A549 (cell line): ENCODE data around the gene NOX3. TPM values are rescaled to one million over a fixed set of nuclear protein-coding genes. Genes with fewer than 3 reads are reported as not detected.

Experiments
- ATAC-seq, 2 experiments: fragments of 200-7000 bp in 1 of 2; fragments of >200 bp in 1 of 2; cut with Nextera tagmentation in 1 of 2; cut with Tn5 transposase in 1 of 2; 3 replicates each; pipeline versions ENCODE4 v1.8.0 to v1.9.1; 2018 to 2020; ENCODE audit warnings: mild to moderate bottlenecking in 1 of 2, moderate library complexity in 1 of 2
- CTCF ChIA-PET: fragments of 300-600 bp; sonication (Branson Sonifier 250); formaldehyde crosslinking; extraction: SDS; loops from one replicate; lab custom pipeline; 2021; ENCODE audit warnings: antibody characterized with exemption, inconsistent platforms; lab: Yijun Ruan, JAX
- POLR2A ChIA-PET: fragments of 350-600 bp; formaldehyde crosslinking; extraction: SDS; loops from one replicate; lab custom pipeline; 2021; ENCODE audit warnings: antibody characterized with exemption, inconsistent platforms; lab: Yijun Ruan, JAX
- DNase-seq, 2 experiments: peaks; one replicate each; pipeline versions ENCODE4 v3.0.0 to v3.0.0-alpha.2; 2011 to 2016; ENCODE audit warnings: low read depth in 1 of 2, low spot score in 1 of 2
- FAIRE-seq: peaks from 2 replicates; lab custom pipeline; 2011; peaks lifted over from hg19 to GRCh38; lab: Jason Lieb, UNC
- H3K27ac ChIP-seq, 2 experiments: fragments of >200 bp; sonication (Bioruptor Twin); formaldehyde crosslinking; 3 replicates each; pipeline ENCODE4 v1.5.1; 2016 to 2017
- H3K4me1 ChIP-seq: fragments of >200 bp; sonication (Bioruptor Twin); formaldehyde crosslinking; 3 replicates; pipeline ENCODE4 v1.6.1; 2016
- H3K4me2 ChIP-seq: fragments of >200 bp; sonication (Bioruptor Twin); formaldehyde crosslinking; 3 replicates; pipeline ENCODE4 v1.6.1; 2016
- H3K4me3 ChIP-seq: fragments of >200 bp; sonication (Bioruptor Twin); formaldehyde crosslinking; 3 replicates; pipeline ENCODE4 v1.5.1; 2016
- H3K9me3 ChIP-seq: fragments of >200 bp; sonication (Bioruptor Twin); formaldehyde crosslinking; 3 replicates; pipeline ENCODE4 v1.6.1; 2016
- CHD4 ChIP-seq: fragments of 200-600 bp; sonication (generic); IDR thresholded peaks from 2 replicates; pipeline ENCODE4 v1.6.1; 2016; ENCODE audit warnings: antibody characterized with exemption, mild to moderate bottlenecking, borderline replicate concordance
- ESRRA ChIP-seq: fragments of 150-350 bp; IDR thresholded peaks from 2 replicates; pipeline ENCODE4 v1.6.1; 2014; ENCODE audit warnings: mild to moderate bottlenecking, low read length, borderline replicate concordance
- FOXS1 ChIP-seq: fragments of 250-450 bp; sonication (Bioruptor Pico); IDR thresholded peaks from 2 replicates; pipeline ENCODE4 v1.5.0; 2020; ENCODE audit warnings: mild to moderate bottlenecking, moderate library complexity
- GATA3 ChIP-seq: IDR thresholded peaks from 2 replicates; pipeline ENCODE4 v1.6.1; 2012; ENCODE audit warnings: borderline replicate concordance
- HDAC2 ChIP-seq: fragments of 200-600 bp; sonication (generic); IDR thresholded peaks from 2 replicates; pipeline ENCODE4 v1.6.1; 2016
- HEYL ChIP-seq: fragments of 250-450 bp; sonication (Bioruptor Pico); IDR thresholded peaks from 2 replicates; pipeline ENCODE4 v1.8.0; 2021; ENCODE audit warnings: mild to moderate bottlenecking, moderate library complexity
- HOXB13 ChIP-seq: fragments of 250-450 bp; sonication (Bioruptor Pico); IDR thresholded peaks from 2 replicates; pipeline ENCODE4 v1.5.0; 2020; ENCODE audit warnings: low read depth, mild to moderate bottlenecking, moderate library complexity
- NR3C1 ChIP-seq: fragments of >200 bp; sonication (Bioruptor Twin); formaldehyde crosslinking; IDR thresholded peaks from 3 replicates; pipeline ENCODE4 v1.6.1; 2017
- POLR2A ChIP-seq: IDR thresholded peaks from 2 replicates; pipeline ENCODE4 v1.6.1; 2012; ENCODE audit warnings: mild to moderate bottlenecking, low read length
- RAD21 ChIP-seq, 2 experiments: fragments of >200 bp in 1 of 2; sonication (Bioruptor Twin) in 1 of 2; formaldehyde crosslinking in 1 of 2; IDR thresholded peaks in 1 of 2; conservative IDR thresholded peaks in 1 of 2; 2 replicates in 1 of 2; 3 replicates in 1 of 2; pipeline ENCODE4 v1.6.1; 2012 to 2018; ENCODE audit warnings: inconsistent platforms in 1 of 2
- RNF2 ChIP-seq: fragments of 200-600 bp; sonication (generic); IDR thresholded peaks from 2 replicates; pipeline ENCODE4 v1.6.1; 2016; ENCODE audit warnings: low read depth, mild to moderate bottlenecking, antibody characterized with exemption, moderate library complexity, borderline replicate concordance
- SREBF2 ChIP-seq: fragments of 450-650 bp; IDR thresholded peaks from 2 replicates; pipeline ENCODE4 v1.6.1; 2014; ENCODE audit warnings: mild to moderate bottlenecking, moderate library complexity
- TP53 ChIP-seq: fragments of 250-450 bp; sonication (Bioruptor Pico); IDR thresholded peaks from 2 replicates; pipeline ENCODE4 v1.5.0; 2021; ENCODE audit warnings: mild to moderate bottlenecking, moderate library complexity
- ZFP36 ChIP-seq: fragments of 450-650 bp; IDR thresholded peaks from 2 replicates; pipeline ENCODE4 v1.6.1; 2014; ENCODE audit warnings: borderline replicate concordance; ENCODE audit not compliant: partially characterized antibody
- ZNF302 ChIP-seq: fragments of 250-450 bp; sonication (Bioruptor Pico); IDR thresholded peaks from 2 replicates; pipeline ENCODE4 v1.9.0; 2021; ENCODE audit warnings: inconsistent platforms, mild to moderate bottlenecking, moderate library complexity
- ZSCAN20 ChIP-seq: fragments of 250-450 bp; sonication (Bioruptor Pico); IDR thresholded peaks from 2 replicates; pipeline ENCODE4 v1.8.0; 2022; ENCODE audit warnings: mild to moderate bottlenecking, moderate library complexity
- WGBS: methylation state at CpG from one replicate; pipeline ENCODE4 v1.1.6; 2017; ENCODE audit errors: missing lambda C conversion rate; 5-methylcytosine and 5-hydroxymethylcytosine counted together
- polyA plus RNA-seq, 4 experiments: library from polyadenylated mRNA; depleted of rRNA in 3 of 4; stranded (reverse); fragments of >200 nt; fragmentation: RNase III in 1 of 4; extraction: RNeasy Plus Mini Kit Qiagen cat#74134 plus additional on column Dnase treatment in 1 of 4; gene quantifications; 2 replicates in 3 of 4; 3 replicates in 1 of 4; pipeline ENCODE4 v1.2.3, GENCODE V29; 2011 to 2017
- TF ChIP-seq, protein P1 (sequence below): fragments of >200 bp; sonication (Bioruptor Twin); formaldehyde crosslinking; IDR thresholded peaks from 3 replicates; pipeline ENCODE4 v1.5.1; 2016
- TF ChIP-seq, protein P2 (sequence below): fragments of 250-450 bp; sonication (Bioruptor Pico); IDR thresholded peaks from 2 replicates; pipeline ENCODE4 v1.5.0; 2021; ENCODE audit warnings: mild to moderate bottlenecking, moderate library complexity, borderline replicate concordance
- TF ChIP-seq, protein P3 (sequence below): fragments of >200 bp; sonication (Bioruptor Twin); formaldehyde crosslinking; IDR thresholded peaks from 3 replicates; pipeline ENCODE4 v1.6.1; 2016
- TF ChIP-seq, protein P4 (sequence below): IDR thresholded peaks from 2 replicates; pipeline ENCODE4 v1.6.1; 2012; ENCODE audit warnings: low read depth, borderline replicate concordance
- TF ChIP-seq, protein P5 (sequence below): fragments of 150-350 bp; IDR thresholded peaks from 2 replicates; pipeline ENCODE4 v1.6.1; 2014; ENCODE audit warnings: low read depth, mild to moderate bottlenecking, low read length

NOX3 gene
- polyA plus RNA-seq, 2 of the 4 experiments (the other 2 are of a cell fraction) = not detected

DNA sequence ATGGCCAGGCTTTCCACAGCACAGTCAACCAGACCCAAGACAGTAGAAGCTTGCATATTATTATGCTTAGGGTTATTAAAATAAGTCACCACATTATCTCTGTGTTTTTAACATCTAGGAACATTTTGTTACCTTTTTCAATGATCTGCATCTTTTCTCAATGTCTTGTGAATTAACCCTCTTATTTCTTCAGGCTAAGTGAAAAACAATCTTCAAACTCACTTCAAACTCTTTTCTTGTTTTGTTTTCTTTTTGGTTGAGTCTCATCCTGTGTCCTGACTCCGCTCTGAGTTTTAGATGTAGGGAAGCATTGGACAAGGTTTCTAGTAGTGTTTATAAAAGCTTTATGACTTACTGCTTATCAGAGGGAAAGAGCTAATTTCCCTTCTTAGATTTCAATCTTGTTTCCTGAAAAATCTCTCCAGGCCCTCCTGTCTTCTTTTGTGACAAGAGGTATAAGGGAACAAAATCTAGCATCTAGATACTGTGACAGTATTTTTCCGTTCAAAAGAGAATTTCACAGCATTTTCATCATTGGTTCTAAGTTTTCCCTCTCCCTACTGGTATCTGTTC is 26.2 kb downstream of the NOX3 start:
- TF ChIP-seq ESRRA = no peak
- no peak for TF ChIP-seq POLR2A
- no peak for TF ChIP-seq RNF2
- TF ChIP-seq RAD21 (conservative IDR thresholded peaks at IDR 0.05 in 1 of 2, IDR thresholded peaks at IDR 0.05 in 1 of 2) = no peak
- TF ChIP-seq, protein P1, sequence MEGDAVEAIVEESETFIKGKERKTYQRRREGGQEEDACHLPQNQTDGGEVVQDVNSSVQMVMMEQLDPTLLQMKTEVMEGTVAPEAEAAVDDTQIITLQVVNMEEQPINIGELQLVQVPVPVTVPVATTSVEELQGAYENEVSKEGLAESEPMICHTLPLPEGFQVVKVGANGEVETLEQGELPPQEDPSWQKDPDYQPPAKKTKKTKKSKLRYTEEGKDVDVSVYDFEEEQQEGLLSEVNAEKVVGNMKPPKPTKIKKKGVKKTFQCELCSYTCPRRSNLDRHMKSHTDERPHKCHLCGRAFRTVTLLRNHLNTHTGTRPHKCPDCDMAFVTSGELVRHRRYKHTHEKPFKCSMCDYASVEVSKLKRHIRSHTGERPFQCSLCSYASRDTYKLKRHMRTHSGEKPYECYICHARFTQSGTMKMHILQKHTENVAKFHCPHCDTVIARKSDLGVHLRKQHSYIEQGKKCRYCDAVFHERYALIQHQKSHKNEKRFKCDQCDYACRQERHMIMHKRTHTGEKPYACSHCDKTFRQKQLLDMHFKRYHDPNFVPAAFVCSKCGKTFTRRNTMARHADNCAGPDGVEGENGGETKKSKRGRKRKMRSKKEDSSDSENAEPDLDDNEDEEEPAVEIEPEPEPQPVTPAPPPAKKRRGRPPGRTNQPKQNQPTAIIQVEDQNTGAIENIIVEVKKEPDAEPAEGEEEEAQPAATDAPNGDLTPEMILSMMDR = no peak
- no peak for TF ChIP-seq NR3C1
- TF ChIP-seq, protein P2, sequence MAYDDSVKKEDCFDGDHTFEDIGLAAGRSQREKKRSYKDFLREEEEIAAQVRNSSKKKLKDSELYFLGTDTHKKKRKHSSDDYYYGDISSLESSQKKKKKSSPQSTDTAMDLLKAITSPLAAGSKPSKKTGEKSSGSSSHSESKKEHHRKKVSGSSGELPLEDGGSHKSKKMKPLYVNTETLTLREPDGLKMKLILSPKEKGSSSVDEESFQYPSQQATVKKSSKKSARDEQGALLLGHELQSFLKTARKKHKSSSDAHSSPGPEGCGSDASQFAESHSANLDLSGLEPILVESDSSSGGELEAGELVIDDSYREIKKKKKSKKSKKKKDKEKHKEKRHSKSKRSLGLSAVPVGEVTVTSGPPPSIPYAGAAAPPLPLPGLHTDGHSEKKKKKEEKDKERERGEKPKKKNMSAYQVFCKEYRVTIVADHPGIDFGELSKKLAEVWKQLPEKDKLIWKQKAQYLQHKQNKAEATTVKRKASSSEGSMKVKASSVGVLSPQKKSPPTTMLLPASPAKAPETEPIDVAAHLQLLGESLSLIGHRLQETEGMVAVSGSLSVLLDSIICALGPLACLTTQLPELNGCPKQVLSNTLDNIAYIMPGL (CRISPR knock-in tag) = no peak
- no peak for TF ChIP-seq GATA3
- no peak for TF ChIP-seq TP53 (CRISPR knock-in tag)
- TF ChIP-seq, protein P3, sequence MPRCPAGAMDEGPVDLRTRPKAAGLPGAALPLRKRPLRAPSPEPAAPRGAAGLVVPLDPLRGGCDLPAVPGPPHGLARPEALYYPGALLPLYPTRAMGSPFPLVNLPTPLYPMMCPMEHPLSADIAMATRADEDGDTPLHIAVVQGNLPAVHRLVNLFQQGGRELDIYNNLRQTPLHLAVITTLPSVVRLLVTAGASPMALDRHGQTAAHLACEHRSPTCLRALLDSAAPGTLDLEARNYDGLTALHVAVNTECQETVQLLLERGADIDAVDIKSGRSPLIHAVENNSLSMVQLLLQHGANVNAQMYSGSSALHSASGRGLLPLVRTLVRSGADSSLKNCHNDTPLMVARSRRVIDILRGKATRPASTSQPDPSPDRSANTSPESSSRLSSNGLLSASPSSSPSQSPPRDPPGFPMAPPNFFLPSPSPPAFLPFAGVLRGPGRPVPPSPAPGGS = no peak
- TF ChIP-seq ZSCAN20 (CRISPR knock-in tag) = no peak
- TF ChIP-seq, protein P4, sequence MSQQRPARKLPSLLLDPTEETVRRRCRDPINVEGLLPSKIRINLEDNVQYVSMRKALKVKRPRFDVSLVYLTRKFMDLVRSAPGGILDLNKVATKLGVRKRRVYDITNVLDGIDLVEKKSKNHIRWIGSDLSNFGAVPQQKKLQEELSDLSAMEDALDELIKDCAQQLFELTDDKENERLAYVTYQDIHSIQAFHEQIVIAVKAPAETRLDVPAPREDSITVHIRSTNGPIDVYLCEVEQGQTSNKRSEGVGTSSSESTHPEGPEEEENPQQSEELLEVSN = no peak
- TF ChIP-seq HEYL = no peak
- no peak for TF ChIP-seq ZNF302 (CRISPR knock-in tag)
- TF ChIP-seq CHD4 = no peak
- no peak for TF ChIP-seq SREBF2
- TF ChIP-seq ZFP36 = no peak
- TF ChIP-seq, all 56 proteins: peak for 0
- H3K4me1 ChIP-seq = no peaks in the 10 kb centered on the region
- ChIA-PET POLR2A (no interaction called here), CTCF (no interaction called here)
- FAIRE-seq (no peak), DNase-seq (no peak), ATAC-seq (no peak)
- H3K9me3 ChIP-seq = no peaks in the 10 kb centered on the region
- H3K27ac ChIP-seq = no peak overlapping the region
- no peak overlapping the region for H3K4me2 ChIP-seq
- H3K4me3 ChIP-seq = no peak overlapping the region
- WGBS = 64% methylated on average over 2 of the region's 2 CpGs

DNA sequence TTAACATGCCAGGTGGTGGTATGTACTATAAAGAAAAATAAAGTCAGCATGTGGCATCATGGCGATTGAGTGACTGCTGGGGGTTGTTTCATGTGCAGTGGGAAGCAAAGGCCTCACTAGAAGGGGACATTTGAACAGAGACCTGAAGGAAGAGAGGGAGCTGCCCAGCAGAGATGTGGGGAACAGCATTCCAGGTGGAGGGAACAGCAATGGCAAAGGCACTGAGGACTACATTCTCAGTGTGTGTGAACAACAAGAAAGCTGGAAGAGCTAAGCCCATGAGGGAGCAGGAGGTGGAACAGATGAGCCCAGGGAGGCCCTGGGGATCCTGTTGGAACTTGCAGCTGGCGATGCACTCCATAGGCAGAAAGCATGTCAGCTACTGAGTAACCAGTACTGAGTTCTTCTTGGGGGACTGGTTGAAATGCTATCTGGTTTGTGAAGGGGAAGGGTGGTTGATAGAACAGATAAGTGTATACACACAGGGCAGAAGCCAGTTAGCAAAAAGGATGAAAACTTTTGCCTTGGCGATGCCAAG is 29.2 kb downstream of the NOX3 start:
- CTCF ChIA-PET = interaction anchor here (1.0 kb wide), 1 partner anchor 10 kb away, joined by 4 read pairs; no protein-coding TSS in a partner anchor
- no peak for DNase-seq

More for the DNA sequence above, 29.2 kb downstream of the NOX3 start:
- Histone ChIP-seq H3K4me3 (no peak overlapping the region), H3K4me2 (no peak overlapping the region), H3K27ac (no peak overlapping the region), H3K9me3 (no peaks in the 10 kb centered on the region), H3K4me1 (no peaks in the 10 kb centered on the region)
- no peak for ATAC-seq
- 90% methylated on average over 3 of the region's 3 CpGs for WGBS
- POLR2A ChIA-PET = no interaction called here
- TF ChIP-seq ESRRA (no peak), HOXB13 (no peak), FOXS1 (CRISPR knock-in tag) (no peak), HDAC2 (no peak)
- TF ChIP-seq, protein P5, sequence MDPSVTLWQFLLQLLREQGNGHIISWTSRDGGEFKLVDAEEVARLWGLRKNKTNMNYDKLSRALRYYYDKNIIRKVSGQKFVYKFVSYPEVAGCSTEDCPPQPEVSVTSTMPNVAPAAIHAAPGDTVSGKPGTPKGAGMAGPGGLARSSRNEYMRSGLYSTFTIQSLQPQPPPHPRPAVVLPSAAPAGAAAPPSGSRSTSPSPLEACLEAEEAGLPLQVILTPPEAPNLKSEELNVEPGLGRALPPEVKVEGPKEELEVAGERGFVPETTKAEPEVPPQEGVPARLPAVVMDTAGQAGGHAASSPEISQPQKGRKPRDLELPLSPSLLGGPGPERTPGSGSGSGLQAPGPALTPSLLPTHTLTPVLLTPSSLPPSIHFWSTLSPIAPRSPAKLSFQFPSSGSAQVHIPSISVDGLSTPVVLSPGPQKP = no peak
- FAIRE-seq = no peak
